Retinal pigment epithelial cell (primary cell): ENCODE data around the gene COPZ1.

Source experiments
- DNase-seq: peaks from one replicate; pipeline ENCODE4 v3.0.0-alpha.2; 2010; ENCODE audit warnings: low read depth
- H3K4me3 ChIP-seq: 2 replicates; pipeline ENCODE4 v1.5.1; 2011; ENCODE audit warnings: mild to moderate bottlenecking, low read length, control low read depth, moderate library complexity
- CTCF ChIP-seq: conservative IDR thresholded peaks from 2 replicates; pipeline ENCODE4 v1.5.1; 2011; ENCODE audit warnings: low read depth, low read length, control low read depth, inconsistent platforms

COPZ1 gene

GRCh38 chr12:54392485-54393206 lies 67.7 kb downstream of the COPZ1 start:
- H3K4me3 ChIP-seq: no peak overlapping the region
- TF ChIP-seq CTCF: no peak
- no peak for DNase-seq

GRCh38 chr12:54393207-54393609 lies 68.3 kb downstream of the COPZ1 start:
- no peak for DNase-seq
- TF ChIP-seq CTCF: no peak
- H3K4me3 ChIP-seq: no peak overlapping the region

GRCh38 chr12:54393743-54394142 lies 68.8 kb downstream of the COPZ1 start:
- no peak for TF ChIP-seq CTCF
- no peak for DNase-seq
- H3K4me3 ChIP-seq: no peak overlapping the region

- H3K4me3 ChIP-seq: no peak overlapping the region
- no peak for DNase-seq
- peak; percentile 81 for TF ChIP-seq CTCF
Measured at GRCh38 chr12:54394281-54394719, 69.4 kb downstream of the COPZ1 start.

- TF ChIP-seq CTCF: no peak
- no peak overlapping the region for H3K4me3 ChIP-seq
Measured at GRCh38 chr12:54394986-54395385, 70.1 kb downstream of the COPZ1 start.

GRCh38 chr12:54395545-54395944 lies 70.6 kb downstream of the COPZ1 start:
- TF ChIP-seq CTCF: no peak
- no peak overlapping the region for H3K4me3 ChIP-seq
- no peak for DNase-seq

More at GRCh38 chr12:54394986-54395385, 70.1 kb downstream of the COPZ1 start:
- no peak for DNase-seq

GRCh38 chr12:54397157-54397556 lies 72.2 kb downstream of the COPZ1 start:
- no peak for TF ChIP-seq CTCF
- DNase-seq: no peak
- no peak overlapping the region for H3K4me3 ChIP-seq
